K562 (cell line): ENCODE data around the gene B9D2. TPM values are rescaled to one million over a fixed set of nuclear protein-coding genes. Genes with fewer than 3 reads are reported as not detected.

ENCODE experiments used
- BRD4 ChIP-seq: fragments of 200-600 bp; sonication (generic); IDR thresholded peaks from 2 replicates; pipeline ENCODE4 v1.6.1; 2017; ENCODE audit warnings: inconsistent platforms
- C11orf30 ChIP-seq: fragments of 450-650 bp; IDR thresholded peaks from 2 replicates; pipeline ENCODE4 v1.6.1; 2016; ENCODE audit warnings: low read depth, mild to moderate bottlenecking
- EZH2 ChIP-seq: IDR thresholded peaks from 2 replicates; pipeline ENCODE4 v1.6.1; 2012; ENCODE audit warnings: low read depth, mild to moderate bottlenecking, inconsistent platforms, low read length, borderline replicate concordance
- MECOM ChIP-seq: fragments of 250-450 bp; sonication (Bioruptor Pico); IDR thresholded peaks from 2 replicates; pipeline ENCODE4 v1.8.0; 2022; ENCODE audit warnings: inconsistent platforms
- MYNN ChIP-seq, 2 experiments: sonication (generic); formaldehyde crosslinking in 1 of 2; IDR thresholded peaks; 2 replicates each; pipeline versions ENCODE4 v1.5.0 to v1.6.1; 2016 to 2020; ENCODE audit warnings: antibody characterized with exemption in 1 of 2, missing genetic modification reagents in 1 of 2
- NR1H2 ChIP-seq: sonication (generic); formaldehyde crosslinking; IDR thresholded peaks from 2 replicates; pipeline ENCODE4 v1.4.0; 2020; ENCODE audit warnings: mild to moderate bottlenecking, missing genetic modification reagents
- RFX5 ChIP-seq: IDR thresholded peaks from 2 replicates; pipeline ENCODE4 v1.6.1; 2011; ENCODE audit warnings: low read depth, mild to moderate bottlenecking, improper control_type of control experiment, low read length
- RNF219 ChIP-seq: fragments of 250-450 bp; sonication (Bioruptor Pico); IDR thresholded peaks from 2 replicates; pipeline ENCODE4 v1.5.0; 2022; ENCODE audit warnings: mild to moderate bottlenecking
- TFAP4 ChIP-seq: sonication (generic); formaldehyde crosslinking; IDR thresholded peaks from 2 replicates; pipeline ENCODE4 v1.8.0; 2022; ENCODE audit warnings: missing genetic modification reagents, mild to moderate bottlenecking, moderate library complexity, borderline replicate concordance
- ZNF121 ChIP-seq: sonication (generic); formaldehyde crosslinking; conservative IDR thresholded peaks from 2 replicates; pipeline ENCODE4 v1.8.0; 2022; ENCODE audit warnings: missing genetic modification reagents
- ZNF551 ChIP-seq: fragments of 250-450 bp; sonication (Bioruptor Pico); IDR thresholded peaks from 2 replicates; pipeline ENCODE4 v1.5.0; 2021; ENCODE audit warnings: mild to moderate bottlenecking, moderate library complexity
- ZNF584 ChIP-seq: fragments of 200-800 bp; sonication (Bioruptor generic); IDR thresholded peaks from 2 replicates; pipeline ENCODE4 v1.6.1; 2016; ENCODE audit warnings: low read depth, mild to moderate bottlenecking, missing genetic modification characterization, missing compliant biosample characterization
- ZNF589 ChIP-seq: fragments of 200-800 bp; sonication (Bioruptor generic); IDR thresholded peaks from 2 replicates; pipeline ENCODE4 v1.6.1; 2016; ENCODE audit warnings: low read depth, missing genetic modification characterization, missing compliant biosample characterization
- ZNF764 ChIP-seq: fragments of 250-450 bp; sonication (Bioruptor Pico); IDR thresholded peaks from 2 replicates; pipeline ENCODE4 v1.4.0; 2020; ENCODE audit warnings: low read depth, mild to moderate bottlenecking, moderate library complexity
- ZNF766 ChIP-seq: fragments of 200-800 bp; sonication (Bioruptor generic); conservative IDR thresholded peaks from 2 replicates; pipeline ENCODE4 v1.6.1; 2016; ENCODE audit warnings: missing genetic modification characterization, missing compliant biosample characterization
- polyA plus RNA-seq, 8 experiments: library from polyadenylated mRNA; depleted of rRNA in 4 of 8; stranded (reverse) in 5 of 8; unstranded in 3 of 8; fragments of >200 nt; fragmentation: Nextera tagmentation in 2 of 8; fragmentation: Illumina TruSeq in 1 of 8; extraction: Ambion mirVana in 2 of 8; extraction: Trizol in 1 of 8; gene quantifications; 2 replicates each; pipeline versions ENCODE4 v1.2.1 to v1.2.3, GENCODE V29; 2011 to 2014; ENCODE audit warnings: inconsistent platforms in 1 of 8, missing spikeins in 1 of 8
- total RNA-seq, 7 experiments: library from RNA; depleted of rRNA in 6 of 7; stranded (reverse); fragments of >200 nt in 6 of 7; fragmentation: Illumina TruSeq in 2 of 7; extraction: Trizol in 2 of 7; gene quantifications; 2 replicates each; pipeline versions ENCODE4 v1.2.1 to v1.2.3, GENCODE V29; 2011 to 2021; ENCODE audit warnings: low replicate concordance in 1 of 7
- TF ChIP-seq, protein P1 (sequence below): IDR thresholded peaks from 2 replicates; pipeline ENCODE4 v1.6.1; 2012; ENCODE audit warnings: low read depth, low read length, improper control_type of control experiment, borderline replicate concordance
- TF ChIP-seq, protein P2 (sequence below): IDR thresholded peaks from 2 replicates; pipeline ENCODE4 v1.6.1; 2011; ENCODE audit warnings: borderline replicate concordance, low read depth, mild to moderate bottlenecking, moderate library complexity, low read length; ENCODE audit not compliant: insufficient read depth, poor library complexity, severe bottlenecking

B9D2 gene
- total and polyA plus RNA-seq, 9 of the 15 experiments (the other 6 are each of a cell fraction or from before 2014, with no cell fraction given) = 0.83 to 6.9 (median 2.8) TPM

- TF ChIP-seq, protein P1, sequence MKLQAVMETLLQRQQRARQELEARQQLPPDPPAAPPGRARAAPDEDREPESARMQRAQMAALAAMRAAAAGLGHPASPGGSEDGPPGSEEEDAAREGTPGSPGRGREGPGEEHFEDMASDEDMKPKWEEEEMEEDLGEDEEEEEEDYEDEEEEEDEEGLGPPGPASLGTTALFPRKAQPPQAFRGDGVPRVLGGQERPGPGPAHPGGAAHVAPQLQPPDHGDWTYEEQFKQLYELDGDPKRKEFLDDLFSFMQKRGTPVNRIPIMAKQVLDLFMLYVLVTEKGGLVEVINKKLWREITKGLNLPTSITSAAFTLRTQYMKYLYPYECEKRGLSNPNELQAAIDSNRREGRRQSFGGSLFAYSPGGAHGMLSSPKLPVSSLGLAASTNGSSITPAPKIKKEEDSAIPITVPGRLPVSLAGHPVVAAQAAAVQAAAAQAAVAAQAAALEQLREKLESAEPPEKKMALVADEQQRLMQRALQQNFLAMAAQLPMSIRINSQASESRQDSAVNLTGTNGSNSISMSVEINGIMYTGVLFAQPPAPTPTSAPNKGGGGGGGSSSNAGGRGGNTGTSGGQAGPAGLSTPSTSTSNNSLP = no peak
- TF ChIP-seq ZNF764 (no peak), TFAP4 (CRISPR knock-in tag) (peak; percentile 71; the same call in 1 of the 2 replicates), BRD4 (no peak; the same call in 1 of the 2 replicates), ZNF589 (CRISPR knock-in tag) (no peak), RFX5 (no peak), ZNF584 (CRISPR knock-in tag) (0 out of 2 replicates have a peak, but pooled peaks have one; percentile 52), EZH2 (no peak), MECOM (CRISPR knock-in tag) (no peak), NR1H2 (CRISPR knock-in tag) (no peak), MYNN (IDR thresholded peaks at IDR 0.05) (peak; percentile 91), MYNN (CRISPR knock-in tag; IDR thresholded peaks at IDR 0.05) (no peak), ZNF766 (CRISPR knock-in tag) (0 out of 2 replicates have a peak, but pooled peaks have one; percentile 32), C11orf30 (no peak), RNF219 (CRISPR knock-in tag) (no peak), ZNF551 (CRISPR knock-in tag) (no peak), ZNF121 (CRISPR knock-in tag) (no peak)
- TF ChIP-seq, protein P2, sequence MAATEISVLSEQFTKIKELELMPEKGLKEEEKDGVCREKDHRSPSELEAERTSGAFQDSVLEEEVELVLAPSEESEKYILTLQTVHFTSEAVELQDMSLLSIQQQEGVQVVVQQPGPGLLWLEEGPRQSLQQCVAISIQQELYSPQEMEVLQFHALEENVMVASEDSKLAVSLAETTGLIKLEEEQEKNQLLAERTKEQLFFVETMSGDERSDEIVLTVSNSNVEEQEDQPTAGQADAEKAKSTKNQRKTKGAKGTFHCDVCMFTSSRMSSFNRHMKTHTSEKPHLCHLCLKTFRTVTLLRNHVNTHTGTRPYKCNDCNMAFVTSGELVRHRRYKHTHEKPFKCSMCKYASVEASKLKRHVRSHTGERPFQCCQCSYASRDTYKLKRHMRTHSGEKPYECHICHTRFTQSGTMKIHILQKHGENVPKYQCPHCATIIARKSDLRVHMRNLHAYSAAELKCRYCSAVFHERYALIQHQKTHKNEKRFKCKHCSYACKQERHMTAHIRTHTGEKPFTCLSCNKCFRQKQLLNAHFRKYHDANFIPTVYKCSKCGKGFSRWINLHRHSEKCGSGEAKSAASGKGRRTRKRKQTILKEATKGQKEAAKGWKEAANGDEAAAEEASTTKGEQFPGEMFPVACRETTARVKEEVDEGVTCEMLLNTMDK = no peak
Measured at GRCh38 chr19:41363753-41364523, at the start of gene B9D2 (continued).
